Mesenchymal stem cell (in vitro differentiated cells and primary cell): ENCODE measurements around the gene ARHGAP15.

ENCODE experiments used
- DNase-seq: peaks from one replicate; pipeline ENCODE4 v3.0.0-alpha.2; 2013
- H2AFZ ChIP-seq: one replicate; pipeline ENCODE4 v1.6.1; 2013; ENCODE audit warnings: low read depth, mild to moderate bottlenecking, control low read depth, inconsistent platforms, low read length, moderate library complexity
- H2AK5ac ChIP-seq: 2 replicates; pipeline ENCODE4 v1.6.1; 2013; ENCODE audit warnings: low read length, moderate library complexity, mild to moderate bottlenecking, inconsistent platforms; ENCODE audit not compliant: severe bottlenecking
- H2BK120ac ChIP-seq: one replicate; pipeline ENCODE4 v1.6.1; 2013; ENCODE audit warnings: low read depth, mild to moderate bottlenecking, inconsistent platforms, low read length, moderate library complexity
- H2BK12ac ChIP-seq, 2 experiments: one replicate each; pipeline ENCODE4 v1.6.1; 2013; ENCODE audit warnings: inconsistent platforms in 2 of 2, low read length in 2 of 2, mild to moderate bottlenecking in 2 of 2, moderate library complexity in 2 of 2, control low read depth in 1 of 2
- H2BK15ac ChIP-seq: one replicate; pipeline ENCODE4 v1.6.1; 2013; ENCODE audit warnings: mild to moderate bottlenecking, low read depth, inconsistent platforms; ENCODE audit not compliant: poor library complexity, severe bottlenecking
- H2BK5ac ChIP-seq: 2 replicates; pipeline ENCODE4 v1.6.1; 2013; ENCODE audit warnings: low read depth, mild to moderate bottlenecking, low read length, control low read depth, inconsistent platforms; ENCODE audit not compliant: poor library complexity, severe bottlenecking
- H3K14ac ChIP-seq, 2 experiments: one replicate each; pipeline ENCODE4 v1.6.1; 2013; ENCODE audit warnings: inconsistent platforms in 2 of 2, low read length in 2 of 2, control low read depth in 1 of 2, mild to moderate bottlenecking in 1 of 2, moderate library complexity in 1 of 2
- H3K18ac ChIP-seq, 2 experiments: one replicate each; pipeline ENCODE4 v1.6.1; 2013; ENCODE audit warnings: inconsistent platforms in 2 of 2, low read length in 2 of 2, control low read depth in 1 of 2, low read depth in 1 of 2, mild to moderate bottlenecking in 1 of 2
- H3K23ac ChIP-seq, 2 experiments: one replicate each; pipeline ENCODE4 v1.6.1; 2013; ENCODE audit warnings: inconsistent platforms in 2 of 2, low read length in 2 of 2, mild to moderate bottlenecking in 2 of 2, moderate library complexity in 2 of 2, control low read depth in 1 of 2
- H3K27ac ChIP-seq: 2 replicates; pipeline ENCODE4 v1.5.1; 2013; ENCODE audit warnings: mild to moderate bottlenecking, moderate library complexity, low read length, control low read depth, inconsistent platforms; ENCODE audit not compliant: poor library complexity, severe bottlenecking
- H3K27me3 ChIP-seq, 2 experiments: 2 replicates each; pipeline versions ENCODE4 v1.6.1 to v1.7.0; 2013; ENCODE audit warnings: low read length in 2 of 2, mild to moderate bottlenecking in 2 of 2, moderate library complexity in 2 of 2, control low read depth in 1 of 2, inconsistent platforms in 1 of 2; ENCODE audit not compliant: control insufficient read depth in 1 of 2, insufficient read depth in 1 of 2
- H3K36me3 ChIP-seq, 2 experiments: 2 replicates each; pipeline versions ENCODE4 v1.6.1 to v1.7.0; 2013; ENCODE audit warnings: low read length in 2 of 2, control low read depth in 1 of 2, inconsistent platforms in 1 of 2, low read depth in 1 of 2, mild to moderate bottlenecking in 1 of 2; ENCODE audit not compliant: insufficient read depth in 2 of 2, control insufficient read depth in 1 of 2
- H3K4ac ChIP-seq, 2 experiments: one replicate each; pipeline ENCODE4 v1.6.1; 2013; ENCODE audit warnings: inconsistent platforms in 2 of 2, low read length in 2 of 2, mild to moderate bottlenecking in 2 of 2, moderate library complexity in 2 of 2, control low read depth in 1 of 2, low read depth in 1 of 2
- H3K4me1 ChIP-seq: 2 replicates; pipeline ENCODE4 v1.6.1; 2013; ENCODE audit warnings: low read depth, low read length, control low read depth; ENCODE audit not compliant: control insufficient read depth, insufficient read depth
- H3K4me2 ChIP-seq: 2 replicates; pipeline ENCODE4 v1.6.1; 2013; ENCODE audit warnings: low read length, mild to moderate bottlenecking, inconsistent platforms; ENCODE audit not compliant: poor library complexity, severe bottlenecking
- H3K4me3 ChIP-seq, 2 experiments: 2 replicates each; pipeline versions ENCODE4 v1.5.1 to v1.7.0; 2013; ENCODE audit warnings: low read length in 2 of 2, mild to moderate bottlenecking in 2 of 2, control low read depth in 1 of 2, low read depth in 1 of 2; ENCODE audit not compliant: insufficient read depth in 1 of 2
- H3K79me1 ChIP-seq: replicated peaks from 2 replicates; pipeline ENCODE4 v1.6.1; 2013; ENCODE audit warnings: mild to moderate bottlenecking, control low read depth, low read length, inconsistent platforms; ENCODE audit not compliant: poor library complexity, severe bottlenecking
- H3K9ac ChIP-seq: 2 replicates; pipeline ENCODE4 v1.7.0; 2013; ENCODE audit warnings: mild to moderate bottlenecking, low read length, moderate library complexity
- H3K9me3 ChIP-seq: 2 replicates; pipeline ENCODE4 v1.7.0; 2013; ENCODE audit warnings: mild to moderate bottlenecking, low read length; ENCODE audit not compliant: control insufficient read depth
- H4K8ac ChIP-seq: one replicate; pipeline ENCODE4 v1.6.1; 2013; ENCODE audit warnings: inconsistent platforms, mild to moderate bottlenecking, low read length, moderate library complexity
- H4K91ac ChIP-seq: one replicate; pipeline ENCODE4 v1.6.1; 2013; ENCODE audit warnings: mild to moderate bottlenecking, low read length, inconsistent platforms
- WGBS: methylation state at CpG from one replicate; pipeline ENCODE4 v1.1.7; 2013; ENCODE audit warnings: mixed read lengths; 5-methylcytosine and 5-hydroxymethylcytosine counted together

Gene ARHGAP15

DNA sequence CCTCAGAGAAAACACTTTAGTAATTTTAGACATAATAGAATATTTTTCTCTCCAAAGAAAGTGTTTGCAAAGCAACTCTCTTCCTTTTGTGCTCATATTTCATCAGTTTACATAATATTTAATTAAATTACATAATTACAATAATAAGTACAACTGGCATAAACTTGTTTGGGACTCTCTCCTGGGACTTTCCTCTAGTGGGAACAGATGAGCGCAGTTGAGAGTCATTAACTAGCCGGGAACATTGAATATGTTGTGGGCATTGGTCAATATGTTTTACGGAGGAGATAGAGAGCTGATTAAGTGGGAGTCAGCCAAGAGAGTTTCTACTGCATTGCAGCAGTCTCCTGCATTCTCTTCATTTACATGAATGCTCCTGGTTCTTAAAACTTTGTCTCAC, 607.7 kb downstream of the ARHGAP15 start:
- no peaks in the 10 kb centered on the region for H3K79me1 ChIP-seq
- H2AFZ ChIP-seq = no peak overlapping the region
- no peaks in the 10 kb centered on the region for H3K9me3 ChIP-seq
- no peaks in the 10 kb centered on the region for H3K27me3 ChIP-seq
- no peaks in the 10 kb centered on the region for H3K4me1 ChIP-seq
- DNase-seq = no peak
- no peak overlapping the region for H4K8ac ChIP-seq
- H3K18ac ChIP-seq = no peak overlapping the region
- H3K23ac ChIP-seq = no peak overlapping the region
- H3K36me3 ChIP-seq = no peaks in the 10 kb centered on the region
- no peak overlapping the region for H3K4ac ChIP-seq
- H4K91ac ChIP-seq = no peak overlapping the region
- no peak overlapping the region for H3K4me3 ChIP-seq
- H2BK5ac ChIP-seq = no peak overlapping the region
- no peak overlapping the region for H3K4me2 ChIP-seq
- H3K14ac ChIP-seq = no peak overlapping the region
- no peak overlapping the region for H2BK12ac ChIP-seq
- H2BK120ac ChIP-seq = no peak overlapping the region
- H2BK15ac ChIP-seq = no peak overlapping the region
- no peak overlapping the region for H2AK5ac ChIP-seq
- H3K9ac ChIP-seq = no peak overlapping the region
- H3K27ac ChIP-seq = no peak overlapping the region
- WGBS = 86% methylated on average over 2 of the region's 3 CpGs

DNA sequence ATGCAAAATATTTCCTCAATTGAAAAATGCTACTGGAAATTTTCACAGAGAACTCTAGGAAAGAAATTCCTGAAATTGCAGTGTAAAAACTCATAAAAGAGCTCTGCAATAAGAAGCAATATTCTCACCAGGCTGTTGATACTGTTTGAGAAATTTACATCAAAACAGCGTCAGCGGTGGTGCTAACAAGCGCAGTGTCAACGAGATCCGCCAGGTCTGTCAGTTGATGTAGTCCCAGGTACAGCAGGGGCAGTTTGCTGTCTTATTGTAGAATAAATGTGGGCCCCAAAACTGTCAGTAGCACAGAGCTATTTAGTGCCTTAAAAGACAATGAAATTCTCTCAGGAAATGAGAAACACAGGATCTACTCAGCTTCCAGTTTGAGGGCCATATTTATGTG, 611.2 kb downstream of the ARHGAP15 start:
- Histone ChIP-seq H2BK120ac (no peak overlapping the region), H3K79me1 (no peaks in the 10 kb centered on the region), H3K23ac (no peak overlapping the region), H3K9me3 (no peaks in the 10 kb centered on the region), H3K27ac (no peak overlapping the region), H2BK5ac (no peak overlapping the region), H3K4ac (no peak overlapping the region), H3K4me1 (peaks cover 1% of the 10 kb centered on the region), H3K18ac (no peak overlapping the region), H4K8ac (no peak overlapping the region), H3K36me3 (no peaks in the 10 kb centered on the region), H3K9ac (no peak overlapping the region), H2AFZ (no peak overlapping the region), H2BK15ac (no peak overlapping the region), H2AK5ac (no peak overlapping the region), H3K4me2 (no peak overlapping the region), H4K91ac (no peak overlapping the region), H3K14ac (no peak overlapping the region), H2BK12ac (no peak overlapping the region), H3K4me3 (no peak overlapping the region), H3K27me3 (no peaks in the 10 kb centered on the region)
- WGBS = 83% methylated on average over 5 of the region's 5 CpGs
- DNase-seq = no peak

- Histone ChIP-seq H2BK120ac (no peak overlapping the region), H4K91ac (no peak overlapping the region), H2BK5ac (no peak overlapping the region), H3K9ac (no peak overlapping the region), H2BK15ac (no peak overlapping the region), H2AK5ac (no peak overlapping the region), H2AFZ (no peak overlapping the region), H2BK12ac (no peak overlapping the region), H3K9me3 (no peaks in the 10 kb centered on the region), H3K4me3 (no peak overlapping the region), H3K23ac (no peak overlapping the region), H3K14ac (no peak overlapping the region), H3K27ac (no peak overlapping the region), H3K27me3 (no peaks in the 10 kb centered on the region), H3K79me1 (no peaks in the 10 kb centered on the region), H3K4me2 (no peak overlapping the region), H3K36me3 (no peaks in the 10 kb centered on the region), H4K8ac (no peak overlapping the region), H3K18ac (no peak overlapping the region), H3K4ac (no peak overlapping the region), H3K4me1 (peaks cover 1% of the 10 kb centered on the region)
- DNase-seq = no peak
These were observed 612.0 kb downstream of the ARHGAP15 start for GRCh38 chr2:143741205-143741604.

DNA sequence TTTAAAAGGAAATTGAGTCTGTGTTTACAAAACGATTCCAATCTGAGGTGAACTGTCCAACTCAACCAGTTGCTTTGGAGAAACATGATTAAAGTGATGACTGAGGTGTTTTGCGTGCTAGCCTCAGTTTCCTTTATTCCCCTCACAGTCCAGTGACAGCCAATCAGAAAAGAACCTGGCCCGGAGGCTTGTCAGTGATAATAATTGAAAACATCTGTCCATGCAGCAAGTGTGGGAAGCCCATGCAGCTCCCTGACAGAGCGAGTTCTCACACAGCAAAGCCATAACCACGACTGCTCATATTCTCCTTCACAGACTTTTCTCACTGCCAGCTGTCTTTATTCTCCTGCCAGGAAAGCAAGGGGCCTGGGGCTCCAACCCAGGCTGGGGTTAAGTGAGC, 613.4 kb downstream of the ARHGAP15 start:
- no peak overlapping the region for H2BK12ac ChIP-seq
- no peak overlapping the region for H3K14ac ChIP-seq
- H2AK5ac ChIP-seq = no peak overlapping the region
- H3K27ac ChIP-seq = no peak overlapping the region
- H3K18ac ChIP-seq = no peak overlapping the region
- H4K91ac ChIP-seq = no peak overlapping the region
- no peak for DNase-seq
- no peak overlapping the region for H4K8ac ChIP-seq
- no peaks in the 10 kb centered on the region for H3K79me1 ChIP-seq
- peaks cover 1% of the 10 kb centered on the region for H3K4me1 ChIP-seq
- no peak overlapping the region for H3K9ac ChIP-seq
- no peaks in the 10 kb centered on the region for H3K27me3 ChIP-seq
- no peak overlapping the region for H2BK120ac ChIP-seq
- no peak overlapping the region for H2AFZ ChIP-seq
- H3K4ac ChIP-seq = no peak overlapping the region
- no peak overlapping the region for H2BK15ac ChIP-seq
- no peaks in the 10 kb centered on the region for H3K9me3 ChIP-seq
- H2BK5ac ChIP-seq = no peak overlapping the region
- 89% methylated on average over 3 of the region's 5 CpGs for WGBS
- no peak overlapping the region for H3K4me3 ChIP-seq
- H3K4me2 ChIP-seq = no peak overlapping the region
- no peak overlapping the region for H3K23ac ChIP-seq
- H3K36me3 ChIP-seq = no peaks in the 10 kb centered on the region
